Activated B cell treated with CpG ODN at 0.5 μM for 24 hours (primary cell): ENCODE results near the gene MGLL. TPM values are rescaled to one million over a fixed set of nuclear protein-coding genes. Genes with fewer than 3 reads are reported as not detected.

Experiments
- ATAC-seq: fragments of 200-7000 bp; cut with Tn5 transposase; one replicate; pipeline ENCODE4 v1.10.0; 2021; ENCODE audit warnings: low read depth, mild to moderate bottlenecking, moderate library complexity
- CTCF ChIA-PET: fragments of 350-600 bp; sonication (Branson Sonifier 250); formaldehyde crosslinking; loops from one replicate; lab custom pipeline; 2021; ENCODE audit warnings: antibody characterized with exemption; lab: Charles Lee
- POLR2A ChIA-PET: fragments of 350-600 bp; sonication (Branson Sonifier 250); formaldehyde crosslinking; loops from one replicate; lab custom pipeline; 2021; ENCODE audit warnings: antibody characterized with exemption; lab: Charles Lee
- DNase-seq: peaks from one replicate; pipeline ENCODE4 v3.0.0; 2022
- H3K27ac Mint-ChIP-seq: one replicate; pipeline ENCODE4 v1.8.0; 2020; ENCODE audit warnings: mixed read lengths
- H3K27me3 Mint-ChIP-seq: one replicate; pipeline ENCODE4 v1.8.0; 2021; ENCODE audit warnings: mixed read lengths
- H3K36me3 Mint-ChIP-seq: one replicate; pipeline ENCODE4 v1.8.0; 2021; ENCODE audit warnings: low read depth, mixed read lengths
- H3K4me1 Mint-ChIP-seq: one replicate; pipeline ENCODE4 v1.8.0; 2021; ENCODE audit warnings: mixed read lengths
- H3K4me3 Mint-ChIP-seq: one replicate; pipeline ENCODE4 v1.8.0; 2020; ENCODE audit warnings: mild to moderate bottlenecking, mixed read lengths
- H3K9me3 Mint-ChIP-seq: one replicate; pipeline ENCODE4 v1.8.0; 2020; ENCODE audit warnings: mixed read lengths
- intact Hi-C: fragments of 100-400 bp; cut with micrococcal nuclease; formaldehyde crosslinking; loops from one replicate; pipeline ENCODE4 v1.15.1; 2024
- total RNA-seq: library from RNA; stranded (reverse); gene quantifications from 2 replicates; pipeline ENCODE4 v1.2.3, GENCODE V29; 2022
- TF ChIP-seq, protein P1 (sequence below): fragments of 200-600 bp; IDR thresholded peaks from one replicate; pipeline ENCODE4 v1.8.0; 2022; ENCODE audit warnings: antibody characterized with exemption, mild to moderate bottlenecking

MGLL gene
- total RNA-seq, 1 donor from 2014 or later = 19.1 TPM

DNA sequence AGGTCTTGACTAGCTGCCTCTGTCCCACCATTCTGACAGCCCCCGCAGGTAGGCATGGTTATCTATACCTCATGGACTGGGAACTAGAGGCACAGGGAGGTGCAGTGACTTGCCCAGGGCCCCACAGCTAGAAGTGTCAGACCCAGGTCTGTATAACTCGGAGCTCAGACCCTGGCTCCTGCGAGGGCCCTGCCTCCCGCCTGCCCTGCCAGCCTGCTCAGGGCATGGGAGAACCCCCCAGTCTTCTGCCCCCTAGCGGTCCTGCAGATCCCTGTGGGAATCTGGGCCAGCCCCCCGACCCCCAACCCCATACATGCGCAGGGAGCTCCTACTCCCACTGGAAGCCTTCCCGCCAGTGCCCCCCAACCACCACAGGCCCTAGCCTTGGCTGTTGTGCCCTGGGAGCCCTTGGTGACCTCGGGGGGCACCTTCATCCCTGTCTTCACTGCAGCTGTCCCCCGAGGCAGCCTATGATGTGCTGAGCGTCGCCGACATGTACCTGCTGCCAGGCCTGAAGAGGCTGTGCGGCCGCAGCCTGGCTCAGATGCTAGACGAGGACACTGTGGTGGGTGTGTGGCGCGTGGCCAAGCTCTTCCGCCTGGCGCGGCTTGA lies 142.7 kb downstream of the MGLL start:
- intact Hi-C loops = no loop called here
- Mint-ChIP-seq H3K4me1 (peaks cover 27% of the 10 kb centered on the region), H3K4me3 (no peak overlapping the region), H3K36me3 (peaks cover 32% of the 10 kb centered on the region), H3K9me3 (no peaks in the 10 kb centered on the region), H3K27ac (no peak overlapping the region), H3K27me3 (no peaks in the 10 kb centered on the region)
- TF ChIP-seq, protein P1, sequence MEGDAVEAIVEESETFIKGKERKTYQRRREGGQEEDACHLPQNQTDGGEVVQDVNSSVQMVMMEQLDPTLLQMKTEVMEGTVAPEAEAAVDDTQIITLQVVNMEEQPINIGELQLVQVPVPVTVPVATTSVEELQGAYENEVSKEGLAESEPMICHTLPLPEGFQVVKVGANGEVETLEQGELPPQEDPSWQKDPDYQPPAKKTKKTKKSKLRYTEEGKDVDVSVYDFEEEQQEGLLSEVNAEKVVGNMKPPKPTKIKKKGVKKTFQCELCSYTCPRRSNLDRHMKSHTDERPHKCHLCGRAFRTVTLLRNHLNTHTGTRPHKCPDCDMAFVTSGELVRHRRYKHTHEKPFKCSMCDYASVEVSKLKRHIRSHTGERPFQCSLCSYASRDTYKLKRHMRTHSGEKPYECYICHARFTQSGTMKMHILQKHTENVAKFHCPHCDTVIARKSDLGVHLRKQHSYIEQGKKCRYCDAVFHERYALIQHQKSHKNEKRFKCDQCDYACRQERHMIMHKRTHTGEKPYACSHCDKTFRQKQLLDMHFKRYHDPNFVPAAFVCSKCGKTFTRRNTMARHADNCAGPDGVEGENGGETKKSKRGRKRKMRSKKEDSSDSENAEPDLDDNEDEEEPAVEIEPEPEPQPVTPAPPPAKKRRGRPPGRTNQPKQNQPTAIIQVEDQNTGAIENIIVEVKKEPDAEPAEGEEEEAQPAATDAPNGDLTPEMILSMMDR = no peak
- CTCF ChIA-PET = interaction anchor here (1.0 to 1.4 kb wide), 3 partner anchors 16 to 105 kb away, joined by 3 read pairs; no protein-coding TSS in a partner anchor
- peak; percentile 13 for DNase-seq
- no peak for ATAC-seq
- POLR2A ChIA-PET = interaction anchor here (0.6 kb wide), 2 partner anchors 22 to 82 kb away, joined by 4 to 5 read pairs; partner anchors contain the start of gene MCM2

DNA sequence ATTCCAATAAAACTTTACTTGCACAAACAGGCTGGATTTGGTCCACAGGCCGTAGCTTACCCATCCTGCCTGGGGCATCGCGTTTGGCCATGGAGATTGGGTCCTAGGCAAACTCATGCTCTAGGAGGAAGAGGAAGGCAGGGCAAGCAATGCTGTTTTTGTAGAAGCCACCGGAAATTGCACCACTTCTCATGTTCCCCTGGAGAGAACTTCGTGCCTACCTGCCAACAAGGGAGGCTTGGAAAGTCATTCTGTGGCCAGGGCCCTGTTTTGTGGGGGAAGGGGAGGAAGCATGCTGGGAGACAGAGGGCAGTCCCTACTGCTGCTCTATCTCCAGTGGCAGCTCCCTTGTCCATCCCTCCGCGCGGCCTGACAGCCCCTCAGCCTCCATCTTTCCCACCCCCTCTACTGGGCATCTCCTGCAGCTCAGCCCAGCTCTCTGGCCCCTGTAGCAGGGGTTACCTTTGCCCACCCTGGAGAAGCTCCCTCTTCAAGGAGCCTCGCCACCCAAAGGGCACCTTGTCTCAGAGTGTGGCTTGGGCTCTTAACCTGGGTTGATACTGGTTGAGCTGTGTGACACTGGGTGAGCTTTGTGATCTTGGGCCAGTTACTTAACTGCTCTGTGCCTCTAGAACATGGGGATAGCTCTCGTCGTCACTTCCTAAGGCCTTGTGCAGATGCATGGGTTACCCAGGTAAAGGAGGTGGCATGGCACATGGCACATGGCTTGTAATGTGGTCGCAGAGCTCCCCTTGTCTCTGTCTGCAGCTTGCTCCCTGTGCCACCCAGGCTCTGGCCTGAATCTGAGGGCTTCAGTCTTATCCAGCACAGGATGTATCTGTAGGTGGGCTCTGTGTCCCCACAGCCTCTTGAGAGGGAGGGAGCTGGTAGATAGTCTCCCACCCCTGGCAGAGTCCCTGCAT lies 143.4 kb downstream of the MGLL start:
- Mint-ChIP-seq H3K27me3 (no peaks in the 10 kb centered on the region), H3K27ac (no peak overlapping the region), H3K36me3 (peaks cover 32% of the 10 kb centered on the region), H3K4me1 (peaks cover 30% of the 10 kb centered on the region), H3K4me3 (no peak overlapping the region), H3K9me3 (no peaks in the 10 kb centered on the region)
- ChIA-PET POLR2A (no interaction called here), CTCF (interaction anchor here (1.0 kb wide), 2 partner anchors 26 to 104 kb away, joined by 3 read pairs; no protein-coding TSS in a partner anchor)
- intact Hi-C loops = no loop called here
- TF ChIP-seq, protein P1 = no peak
- DNase-seq = peak; percentile 13
- ATAC-seq = no peak

DNA sequence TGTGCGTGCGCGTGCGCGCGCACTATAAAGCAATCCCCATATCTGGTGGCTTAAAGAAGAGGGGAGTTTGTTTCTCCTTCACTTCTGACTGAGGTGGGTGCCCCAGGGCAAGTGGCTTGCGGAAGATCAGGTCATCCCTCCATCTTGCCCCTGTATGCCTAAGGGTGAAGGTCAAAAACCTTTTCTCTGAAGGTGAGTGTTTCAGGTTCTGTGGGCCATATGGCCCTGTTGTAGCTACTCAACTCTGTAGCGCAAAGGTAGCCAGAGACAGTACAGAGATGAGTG lies 144.1 kb downstream of the MGLL start:
- ChIA-PET POLR2A (no interaction called here), CTCF (interaction anchor here (1.0 kb wide), 1 partner anchor 26 kb away, joined by 3 read pairs; no protein-coding TSS in a partner anchor)
- DNase-seq (peak; percentile 4), ATAC-seq (no peak)
- TF ChIP-seq, protein P1 = no peak
- peaks cover 32% of the 10 kb centered on the region for H3K4me1 Mint-ChIP-seq
- H3K36me3 Mint-ChIP-seq = peaks cover 34% of the 10 kb centered on the region
- H3K27me3 Mint-ChIP-seq = no peaks in the 10 kb centered on the region
- no peak overlapping the region for H3K27ac Mint-ChIP-seq
- H3K4me3 Mint-ChIP-seq = no peak overlapping the region
- intact Hi-C loops = no loop called here
- no peaks in the 10 kb centered on the region for H3K9me3 Mint-ChIP-seq

DNA sequence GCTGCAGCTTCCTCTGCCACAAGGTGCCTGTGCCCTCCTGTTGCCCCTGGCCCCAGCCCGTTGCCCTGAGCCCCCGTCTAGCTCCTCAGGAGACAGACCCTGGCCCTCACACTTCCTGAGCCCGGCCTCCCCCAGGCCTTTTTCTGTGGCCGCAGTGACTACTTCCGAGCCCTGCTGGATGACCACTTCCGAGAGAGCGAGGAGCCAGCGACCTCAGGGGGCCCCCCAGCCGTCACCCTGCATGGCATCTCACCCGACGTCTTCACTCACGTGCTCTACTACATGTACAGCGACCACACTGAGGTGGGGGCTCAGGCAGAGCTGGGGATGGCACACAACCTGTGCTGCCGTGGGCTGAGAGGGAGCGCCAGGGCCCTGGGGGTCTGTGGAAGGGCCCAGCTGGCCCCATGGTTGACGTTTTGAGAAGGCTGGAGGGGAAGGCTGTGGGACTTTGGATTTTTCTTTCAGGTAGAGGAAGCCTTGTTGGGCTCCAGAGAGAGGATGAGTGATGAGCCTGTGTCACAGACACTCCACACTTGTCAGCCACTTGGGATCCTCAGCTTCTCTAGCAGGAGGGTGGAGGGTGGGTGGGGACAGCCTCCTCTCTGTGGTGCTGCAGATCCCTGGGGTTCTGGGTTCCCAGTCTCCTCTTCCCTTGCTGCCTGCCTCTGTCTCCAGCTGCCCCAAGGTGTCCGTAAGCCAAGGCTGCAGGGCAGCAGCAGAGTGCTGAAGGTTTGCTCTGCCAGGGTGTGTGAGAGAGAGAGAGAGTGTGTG lies 144.6 kb downstream of the MGLL start:
- intact Hi-C loops = no loop called here
- ATAC-seq (no peak), DNase-seq (peak; percentile 11)
- TF ChIP-seq, protein P1 = no peak
- no peak overlapping the region for H3K4me3 Mint-ChIP-seq
- H3K9me3 Mint-ChIP-seq = no peaks in the 10 kb centered on the region
- CTCF ChIA-PET = no interaction called here
- H3K4me1 Mint-ChIP-seq = peaks cover 32% of the 10 kb centered on the region
- peaks cover 34% of the 10 kb centered on the region for H3K36me3 Mint-ChIP-seq
- H3K27ac Mint-ChIP-seq = no peak overlapping the region
- POLR2A ChIA-PET = no interaction called here
- no peaks in the 10 kb centered on the region for H3K27me3 Mint-ChIP-seq
